Inflammatory macrophage (primary cell): ENCODE measurements around the gene TPRG1L.

Experiments used
- DNase-seq, 2 donors: peaks; one replicate each; pipeline ENCODE4 v3.0.0-alpha.2; 2020 to 2022

The TPRG1L gene

GRCh38 chr1:3646596-3646995 is 21.8 kb downstream of the TPRG1L start:
- DNase-seq = no peak

GRCh38 chr1:3649342-3650247 is 24.8 kb downstream of the TPRG1L start, which contains the start of gene WRAP73:
WRAP73 (minus strand) TSS chr1:3650103; CDS start chr1:3649999, 104 bp downstream.
- DNase-seq = peak; percentile 96 to 98

- no peak for DNase-seq
These were observed 25.6 kb downstream of the TPRG1L start for GRCh38 chr1:3650248-3651025.

- DNase-seq = no peak
These were observed 26.5 kb downstream of the TPRG1L start for GRCh38 chr1:3651026-3651929.

- peak in 1 of 2 donors; percentile 4 for DNase-seq
These were observed 27.2 kb downstream of the TPRG1L start, which contains the start of gene TP73 for GRCh38 chr1:3651930-3652547. TP73 (plus strand) TSS chr1:3652516; CDS start chr1:3682366, 29,850 bp downstream.

GRCh38 chr1:3652548-3653285 is 27.9 kb downstream of the TPRG1L start:
- DNase-seq = no peak

GRCh38 chr1:3653286-3653618 is 28.4 kb downstream of the TPRG1L start:
- DNase-seq = no peak

- DNase-seq = no peak
These were observed 29.9 kb downstream of the TPRG1L start for GRCh38 chr1:3654549-3655281.

GRCh38 chr1:3656450-3657095 is 31.8 kb downstream of the TPRG1L start:
- DNase-seq = no peak

GRCh38 chr1:3657096-3657475 is 32.3 kb downstream of the TPRG1L start:
- DNase-seq = no peak

GRCh38 chr1:3657578-3658230 is 32.9 kb downstream of the TPRG1L start:
- no peak for DNase-seq

- no peak for DNase-seq
These were observed 33.4 kb downstream of the TPRG1L start for GRCh38 chr1:3658231-3658615.

- no peak for DNase-seq
These were observed 34.3 kb downstream of the TPRG1L start for GRCh38 chr1:3659093-3659492.

- DNase-seq = peak in 1 of 2 donors; percentile 39
These were observed 35.9 kb downstream of the TPRG1L start for GRCh38 chr1:3660704-3661103.

GRCh38 chr1:3661631-3662030 is 36.8 kb downstream of the TPRG1L start:
- DNase-seq = no peak

- no peak for DNase-seq
These were observed 37.4 kb downstream of the TPRG1L start for GRCh38 chr1:3662080-3662671.

GRCh38 chr1:3663999-3664699 is 39.3 kb downstream of the TPRG1L start:
- no peak for DNase-seq

GRCh38 chr1:3664700-3665375 is 40.0 kb downstream of the TPRG1L start:
- DNase-seq = no peak
